Stimulated activated CD8-positive, alpha-beta memory T cell treated with anti-CD3 and anti-CD28 coated beads, Interleukin-15, amount 100 ng/mL, for 1 hour (primary cell): ENCODE data around the gene ETS1.

Experiments
- DNase-seq: peaks from one replicate; pipeline ENCODE4 v3.0.0-alpha.2; 2020; ENCODE audit warnings: low read depth

Gene ETS1, protein sequence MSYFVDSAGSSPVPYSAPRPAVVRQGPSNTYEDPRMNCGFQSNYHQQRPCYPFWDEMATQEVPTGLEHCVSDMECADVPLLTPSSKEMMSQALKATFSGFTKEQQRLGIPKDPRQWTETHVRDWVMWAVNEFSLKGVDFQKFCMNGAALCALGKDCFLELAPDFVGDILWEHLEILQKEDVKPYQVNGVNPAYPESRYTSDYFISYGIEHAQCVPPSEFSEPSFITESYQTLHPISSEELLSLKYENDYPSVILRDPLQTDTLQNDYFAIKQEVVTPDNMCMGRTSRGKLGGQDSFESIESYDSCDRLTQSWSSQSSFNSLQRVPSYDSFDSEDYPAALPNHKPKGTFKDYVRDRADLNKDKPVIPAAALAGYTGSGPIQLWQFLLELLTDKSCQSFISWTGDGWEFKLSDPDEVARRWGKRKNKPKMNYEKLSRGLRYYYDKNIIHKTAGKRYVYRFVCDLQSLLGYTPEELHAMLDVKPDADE

DNA sequence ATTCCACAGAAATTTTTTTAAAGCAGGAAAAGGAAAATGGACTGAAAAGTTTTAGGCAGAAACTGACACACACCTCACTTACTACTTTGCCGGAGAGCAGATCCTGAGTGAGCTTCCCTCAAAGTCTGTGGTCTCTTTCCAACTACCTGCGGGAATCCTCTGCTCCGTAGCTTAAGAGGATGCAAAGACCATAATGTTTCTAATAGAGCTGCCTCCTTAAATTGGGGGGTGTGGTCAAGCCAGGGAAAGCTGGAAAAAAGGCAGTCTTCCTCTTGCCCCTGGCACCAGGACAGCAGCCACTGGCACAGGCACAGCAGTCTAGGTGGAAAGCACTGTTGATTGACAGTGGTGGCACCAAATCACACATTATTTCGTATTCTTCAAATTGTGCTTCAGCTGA, at the start of gene ETS1:
TSS of gene ETS1 (minus strand) at position 144 of the 400 bp plus-strand sequence. CDS start 14,428 bp downstream, outside the sequence.
- no peak for DNase-seq

DNA sequence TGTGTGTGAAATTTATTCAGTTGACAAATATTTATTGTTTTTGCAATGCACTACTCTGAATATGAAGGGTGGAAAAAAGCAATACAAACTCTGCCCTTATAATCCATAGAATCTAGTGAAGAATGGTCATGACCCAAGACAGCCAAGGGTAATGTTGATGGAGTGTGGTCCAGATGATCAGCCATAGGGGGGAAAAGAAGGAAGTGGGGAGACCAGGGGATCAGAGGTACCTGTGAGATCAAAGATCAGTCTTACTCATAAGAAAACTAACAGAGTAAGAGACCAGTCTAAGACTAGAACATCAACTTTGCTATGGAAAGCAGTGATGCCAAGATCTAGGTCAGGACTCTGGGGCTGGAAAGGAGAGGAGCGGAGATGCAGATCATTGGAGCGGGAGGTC, 47.0 kb upstream of the ETS1 start:
- DNase-seq = no peak

DNA sequence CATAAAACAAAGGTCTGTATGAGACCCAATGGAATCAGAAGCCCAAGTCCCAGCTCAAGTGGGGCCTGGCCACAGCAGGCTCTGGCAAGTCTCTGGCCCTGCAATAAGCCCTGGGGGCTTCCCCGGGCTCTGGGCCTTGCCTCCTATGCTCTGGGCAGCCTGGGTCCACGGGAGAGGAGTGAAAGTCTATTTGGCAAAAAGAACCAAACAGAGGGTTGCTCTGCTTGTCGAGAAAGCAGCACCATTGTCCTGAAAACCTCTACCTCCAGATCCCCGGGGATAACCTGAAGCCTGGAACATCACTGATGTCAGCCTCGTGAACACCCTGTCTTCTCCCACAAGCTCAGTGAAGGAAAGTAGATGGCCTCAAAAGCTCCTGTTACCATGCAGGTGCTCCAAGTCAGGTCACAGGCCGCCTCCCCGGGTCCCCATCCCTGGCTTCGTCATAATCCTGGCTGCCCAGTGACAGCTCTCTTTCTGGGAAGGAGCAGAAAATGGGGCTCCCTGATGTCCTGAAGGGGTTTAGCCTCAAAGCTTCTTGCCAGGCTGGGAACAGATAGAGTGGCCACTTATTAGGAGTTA, 46.1 kb upstream of the ETS1 start:
- no peak for DNase-seq

DNA sequence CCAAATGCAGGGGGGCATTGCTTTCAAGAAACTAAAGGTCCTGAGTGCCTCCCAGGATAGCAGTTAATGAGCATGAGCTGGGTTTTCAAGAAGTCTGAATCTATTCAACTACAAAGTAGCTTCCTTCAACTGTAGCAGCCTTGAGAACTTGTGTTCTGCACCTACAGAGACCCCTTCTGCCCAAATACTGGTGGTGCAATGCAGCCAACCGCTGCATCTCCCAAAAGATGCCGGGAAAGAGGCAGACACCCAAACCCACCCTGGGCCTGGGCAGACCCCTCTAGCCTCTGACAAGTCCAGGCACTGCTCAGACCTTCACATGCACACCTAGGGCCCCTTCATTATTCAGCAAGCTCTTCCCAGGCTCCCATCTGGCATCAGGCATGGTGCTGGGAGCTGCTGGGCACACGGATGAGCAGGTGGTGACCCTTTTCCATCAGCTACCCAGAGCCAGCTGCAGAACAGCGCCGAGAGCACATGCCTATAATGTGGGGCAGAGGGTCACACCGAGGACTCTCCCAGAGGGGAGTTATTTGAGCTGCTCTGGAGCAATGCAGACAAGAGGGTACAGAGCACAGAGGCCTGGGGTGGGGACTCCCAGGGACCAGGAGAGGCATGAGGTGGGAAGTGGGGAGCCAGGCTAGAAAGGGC, 44.9 kb upstream of the ETS1 start:
- no peak for DNase-seq

DNA sequence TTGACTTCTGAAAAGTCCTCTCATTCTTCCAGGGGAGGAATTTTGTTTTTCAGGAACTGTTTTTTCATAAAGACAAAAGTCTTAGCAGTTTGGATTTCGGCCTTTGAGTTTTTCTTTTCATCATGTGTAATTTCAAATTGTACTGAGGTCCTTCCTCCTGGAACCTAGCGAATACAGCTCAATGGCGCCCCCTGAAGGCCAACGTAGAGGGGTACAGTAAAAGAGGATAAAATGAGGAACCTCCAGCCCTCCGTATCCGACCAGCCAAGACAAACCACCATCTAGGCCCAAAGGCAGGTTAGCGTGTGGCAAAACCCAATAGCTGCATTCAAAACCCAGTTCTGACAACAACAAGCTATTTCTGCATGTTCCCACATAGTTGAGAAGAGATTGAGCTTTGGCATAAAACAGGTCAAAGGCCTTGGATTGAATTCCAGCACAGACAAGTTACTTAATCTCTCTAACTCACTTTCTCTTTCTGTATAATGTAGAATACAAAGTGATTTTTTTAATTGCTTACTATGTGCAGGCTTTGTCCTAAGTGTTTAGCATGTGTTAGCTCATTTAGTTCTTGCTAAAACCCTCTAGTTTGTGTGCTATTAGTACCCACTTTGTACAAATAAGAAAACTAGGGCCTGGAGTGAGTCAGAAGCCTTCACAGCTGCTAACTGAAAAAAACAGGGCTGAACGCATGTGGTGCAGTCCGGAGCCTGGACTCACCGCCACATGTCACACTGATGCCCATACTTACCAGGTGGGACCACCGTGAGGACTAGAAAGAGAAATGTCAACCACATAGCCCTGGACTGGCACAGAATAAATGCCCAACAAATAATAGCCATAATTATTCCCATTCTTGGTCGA, 43.2 kb upstream of the ETS1 start:
- DNase-seq = peak; percentile 92

DNA sequence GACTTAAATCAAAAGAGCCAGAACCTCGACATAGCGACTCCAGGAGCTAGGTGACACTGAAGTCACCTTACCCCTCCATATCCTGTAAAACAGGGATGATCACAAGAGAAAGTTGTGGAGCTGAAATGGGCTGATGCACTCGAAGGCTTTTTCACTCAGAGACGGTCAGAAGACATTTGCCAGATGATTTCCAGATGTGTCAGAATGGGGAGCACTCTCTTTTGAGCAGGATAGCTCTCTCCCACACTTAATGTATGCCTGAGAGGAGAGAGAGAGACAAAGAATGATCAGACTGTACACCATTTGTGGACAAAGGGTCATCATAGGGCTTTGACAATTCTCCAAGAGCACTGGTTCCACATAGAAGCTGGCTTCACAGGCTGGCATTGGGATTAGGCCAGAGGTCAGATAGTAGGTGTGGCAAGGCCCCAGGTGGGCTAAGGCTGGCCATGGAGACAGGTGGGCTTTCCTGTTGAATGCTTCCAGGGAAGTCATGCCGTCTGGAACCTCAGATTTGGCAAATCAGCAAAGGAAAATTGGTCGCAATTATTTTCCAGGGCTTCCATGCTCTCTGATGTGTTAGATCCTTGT, 42.3 kb upstream of the ETS1 start:
- no peak for DNase-seq

DNA sequence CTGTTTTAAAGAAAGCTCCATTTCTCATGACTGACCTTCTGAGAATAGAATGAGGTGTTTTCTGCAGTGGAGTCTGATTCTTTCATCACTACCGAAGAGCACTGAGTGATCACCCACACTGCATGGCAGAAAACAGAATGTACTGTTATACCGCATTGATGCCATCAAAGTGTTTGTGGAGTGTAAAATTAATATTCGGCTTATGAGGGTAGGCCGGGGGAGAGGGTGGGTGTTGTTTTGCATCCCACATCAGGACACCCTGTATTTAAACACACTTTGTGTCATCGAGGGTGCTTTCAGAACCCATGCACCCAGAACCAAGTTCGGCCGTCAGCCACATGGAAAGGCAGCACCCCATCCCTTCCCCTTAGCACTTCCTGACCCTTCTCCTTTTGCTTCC, 41.3 kb upstream of the ETS1 start:
- no peak for DNase-seq

DNA sequence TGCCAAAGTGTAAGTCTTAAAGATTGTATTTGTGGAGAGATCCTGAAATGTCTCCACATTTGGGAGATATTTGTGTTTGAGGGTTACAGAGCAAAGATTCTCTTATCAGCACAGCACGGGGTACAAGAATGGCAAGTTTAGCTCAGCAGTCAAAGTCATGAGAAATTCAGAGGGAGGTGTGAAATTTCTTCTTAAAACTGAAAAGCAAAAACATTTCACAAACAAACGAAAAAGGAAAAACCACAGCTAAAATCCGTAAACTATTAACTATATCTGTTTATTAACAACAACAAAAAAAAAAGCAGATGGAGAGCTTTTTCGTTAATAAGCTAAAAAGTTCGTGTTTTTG, 40.9 kb upstream of the ETS1 start:
- DNase-seq = no peak

DNA sequence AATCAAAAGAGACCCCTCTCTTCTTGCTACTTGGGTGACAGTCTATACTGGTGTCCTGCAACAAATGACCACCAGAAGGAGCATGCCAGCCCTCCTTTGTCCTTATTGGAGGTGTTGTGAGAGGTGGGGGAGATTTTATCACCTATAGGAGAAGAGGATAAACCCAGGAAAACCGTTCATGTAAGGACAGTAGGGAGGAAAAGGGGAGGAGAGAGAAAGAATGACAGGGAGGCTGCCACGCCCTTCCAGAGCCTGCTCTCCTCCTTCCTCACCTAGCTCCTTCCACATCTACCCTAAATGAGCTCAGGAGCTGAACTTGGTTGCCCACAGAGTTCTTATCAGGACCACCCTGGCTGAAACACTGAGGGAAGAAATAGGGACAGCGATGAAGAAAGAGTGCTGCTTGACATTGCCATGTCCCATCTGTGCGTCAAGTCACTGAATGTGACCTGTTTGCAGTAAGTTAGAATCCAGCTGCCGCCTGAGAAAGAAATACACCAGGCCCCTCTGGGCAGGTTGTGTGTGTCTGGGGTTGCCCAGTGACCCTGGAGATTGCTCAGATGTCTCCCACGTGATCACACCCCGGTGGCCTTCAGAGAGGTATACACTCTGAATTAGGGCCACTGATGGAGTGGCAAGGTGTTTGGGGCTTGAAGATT, 40.4 kb upstream of the ETS1 start:
- DNase-seq = no peak

DNA sequence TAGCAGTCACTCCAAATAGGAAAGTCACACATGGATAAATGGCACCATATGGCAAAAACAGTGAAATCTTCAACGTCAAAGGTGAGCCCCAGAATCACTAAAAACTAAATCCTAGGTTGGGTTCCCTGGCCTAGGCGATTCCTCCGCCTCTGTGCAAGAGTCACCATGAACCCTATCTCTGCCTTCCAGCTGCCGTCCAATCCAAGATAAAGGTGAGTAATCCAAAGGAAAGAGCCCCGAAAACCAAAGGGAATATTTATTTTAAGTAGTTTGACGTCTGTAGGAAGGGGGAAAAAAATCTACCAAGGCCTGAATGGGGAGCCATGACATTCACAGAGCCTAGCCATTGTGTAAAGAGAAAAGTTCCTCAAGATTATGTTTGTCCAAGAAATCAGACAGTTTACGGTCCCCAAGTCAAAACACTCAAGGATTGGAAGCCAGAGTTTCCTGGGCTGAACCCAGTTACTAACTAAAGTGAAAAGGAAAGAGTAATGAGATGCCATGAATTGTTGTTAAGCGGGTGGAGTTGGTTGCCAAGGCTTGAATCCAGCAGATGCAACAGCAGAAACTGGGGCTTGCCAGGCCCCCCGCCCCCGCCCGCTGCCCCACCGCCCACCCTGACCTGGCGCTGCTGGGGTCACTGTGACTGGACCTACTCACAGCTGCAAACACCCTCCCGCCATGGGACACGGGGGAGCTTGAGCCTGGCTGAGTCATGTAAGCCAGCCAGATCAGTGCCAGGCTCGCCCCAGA, 39.7 kb upstream of the ETS1 start:
- no peak for DNase-seq

DNA sequence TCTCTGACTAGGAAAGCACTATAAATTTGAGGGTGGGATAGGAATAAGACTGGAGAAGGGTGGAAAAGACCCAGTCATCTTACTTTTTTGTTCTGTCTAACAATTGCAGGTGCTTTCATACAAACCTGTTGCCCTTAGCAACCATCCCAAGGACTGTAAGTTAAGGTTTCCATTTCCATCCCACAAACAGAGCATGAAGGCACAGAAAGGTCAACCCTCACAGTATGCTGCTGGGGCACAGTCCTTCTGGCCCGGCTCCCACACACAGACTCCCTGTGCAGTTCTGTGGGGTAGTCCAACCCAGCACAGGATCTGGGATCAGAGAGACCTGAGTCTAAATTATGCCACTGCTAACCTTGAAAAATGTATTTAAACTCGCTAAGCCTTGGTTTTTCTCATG, 38.4 kb upstream of the ETS1 start:
- no peak for DNase-seq

DNA sequence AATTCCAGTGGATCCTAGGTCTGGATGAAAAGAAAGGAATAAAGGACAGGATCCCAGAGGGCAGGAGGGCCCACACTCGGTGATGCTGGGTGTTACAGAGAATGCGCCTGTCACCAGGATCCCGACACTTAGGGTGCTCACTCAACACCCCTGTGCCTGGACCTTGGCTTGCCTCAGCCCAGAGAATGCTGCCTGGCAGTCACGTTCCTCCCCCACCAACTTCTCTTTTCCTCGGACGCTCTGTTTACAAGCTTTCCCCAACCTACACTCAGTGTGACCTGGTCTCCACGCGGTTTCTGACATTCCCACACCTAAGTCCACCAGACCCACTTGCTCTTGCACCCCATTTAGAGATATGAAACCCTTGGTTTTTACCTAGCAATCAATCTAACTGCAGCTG, 38.0 kb upstream of the ETS1 start:
- no peak for DNase-seq

DNA sequence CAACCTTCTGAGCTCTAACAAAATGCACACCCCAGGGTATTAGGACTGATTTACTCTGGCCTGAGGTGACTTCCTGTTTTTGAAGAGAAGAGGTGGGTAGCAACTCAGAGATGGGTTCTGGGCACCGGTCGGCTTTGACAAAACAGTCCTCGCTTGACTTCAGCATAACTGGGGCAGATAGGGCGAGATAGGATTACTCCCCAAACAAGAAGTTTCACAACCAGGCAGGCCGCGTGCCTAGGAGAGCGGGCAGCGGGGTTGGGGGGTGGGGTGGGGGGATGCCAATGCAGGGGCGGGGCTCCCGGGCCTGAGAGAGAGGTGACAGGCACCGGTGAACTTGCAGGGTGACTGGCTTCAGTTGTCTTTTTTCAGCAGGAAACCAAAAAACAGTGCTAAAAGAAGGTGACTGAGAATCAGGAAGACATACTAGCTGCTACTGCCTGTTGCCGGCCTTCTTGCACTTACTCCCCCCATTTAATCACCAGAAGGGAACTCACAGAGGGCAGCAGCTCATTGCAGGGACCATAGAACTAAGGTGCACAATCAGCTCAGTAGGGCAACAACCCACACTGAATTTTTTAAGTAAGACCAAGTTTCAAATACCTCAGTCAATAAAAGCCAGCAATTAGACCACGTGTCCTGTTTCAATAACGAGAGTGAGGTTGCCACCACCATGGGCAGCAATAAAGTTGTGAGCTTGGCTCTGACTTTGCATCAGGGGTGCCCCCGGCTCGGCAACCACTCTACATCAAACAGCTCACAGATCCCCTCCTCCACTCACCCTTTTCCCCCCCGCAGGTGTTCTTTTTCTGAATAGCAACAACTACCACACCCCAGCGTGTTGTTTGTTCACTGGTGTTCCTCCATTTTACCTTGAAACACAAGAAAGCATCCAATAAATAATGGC, 37.2 kb upstream of the ETS1 start:
- DNase-seq = no peak

DNA sequence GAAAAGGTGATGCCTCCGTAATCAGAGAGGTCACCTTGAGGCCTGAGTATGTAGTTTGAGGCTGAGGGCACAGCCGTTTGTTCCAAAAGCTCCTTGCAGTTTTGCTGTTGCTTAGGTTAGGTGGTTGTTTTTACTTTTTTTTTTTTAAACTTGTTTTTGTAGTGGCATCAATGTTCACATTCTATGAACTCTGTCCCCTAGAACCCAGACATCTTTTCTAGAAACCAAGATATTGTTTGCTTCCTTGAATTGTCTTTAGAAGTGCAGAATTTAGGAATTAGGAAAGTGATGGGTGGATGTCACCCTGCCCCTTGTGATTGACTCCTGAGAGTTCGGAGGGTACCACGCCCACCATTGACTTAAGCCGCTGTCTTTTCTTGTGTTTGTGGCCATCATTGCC, 35.7 kb upstream of the ETS1 start:
- no peak for DNase-seq

DNA sequence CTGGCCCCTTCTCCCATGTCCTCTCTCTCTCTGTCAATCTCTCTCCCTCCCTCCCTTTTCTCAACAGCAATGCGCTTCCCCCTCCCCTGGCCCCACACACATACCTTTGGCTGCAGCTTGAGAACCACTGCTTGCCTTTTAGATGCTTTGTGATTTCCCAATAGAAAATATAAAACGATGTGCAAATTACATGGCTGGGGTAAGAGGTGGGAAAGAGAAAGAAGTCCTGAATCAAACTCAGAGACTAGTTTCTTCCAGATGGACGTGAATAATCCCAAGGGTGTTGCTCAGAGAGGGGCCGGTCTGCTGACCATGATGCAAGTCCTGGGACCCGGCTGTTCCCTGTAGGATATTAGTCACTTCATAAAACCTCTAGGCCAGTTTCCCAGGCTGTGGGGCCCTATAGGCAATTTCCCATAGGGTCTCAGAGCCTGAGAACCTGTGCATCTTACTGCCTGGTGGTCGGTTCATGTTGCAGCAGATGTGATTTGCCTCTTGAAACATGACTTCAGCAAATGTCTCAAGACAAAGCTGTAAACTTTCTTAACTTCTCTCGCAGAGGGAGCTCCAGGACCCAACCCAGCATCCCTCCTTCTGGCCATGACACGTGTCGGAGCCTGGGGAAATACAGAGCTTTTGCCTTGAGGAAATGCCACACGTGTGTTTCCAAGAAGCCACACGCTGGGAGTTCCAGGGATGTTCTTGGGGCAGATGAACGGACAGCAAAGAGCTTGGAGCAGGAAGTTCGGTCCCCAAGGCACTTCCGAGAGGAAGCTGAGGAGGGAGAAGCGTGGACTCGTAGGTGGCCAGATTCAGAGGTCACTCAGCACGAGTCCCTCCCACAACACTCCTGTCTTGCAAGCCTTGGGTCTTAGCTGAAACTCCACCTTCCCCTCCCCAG, 34.5 kb upstream of the ETS1 start:
- DNase-seq = no peak

DNA sequence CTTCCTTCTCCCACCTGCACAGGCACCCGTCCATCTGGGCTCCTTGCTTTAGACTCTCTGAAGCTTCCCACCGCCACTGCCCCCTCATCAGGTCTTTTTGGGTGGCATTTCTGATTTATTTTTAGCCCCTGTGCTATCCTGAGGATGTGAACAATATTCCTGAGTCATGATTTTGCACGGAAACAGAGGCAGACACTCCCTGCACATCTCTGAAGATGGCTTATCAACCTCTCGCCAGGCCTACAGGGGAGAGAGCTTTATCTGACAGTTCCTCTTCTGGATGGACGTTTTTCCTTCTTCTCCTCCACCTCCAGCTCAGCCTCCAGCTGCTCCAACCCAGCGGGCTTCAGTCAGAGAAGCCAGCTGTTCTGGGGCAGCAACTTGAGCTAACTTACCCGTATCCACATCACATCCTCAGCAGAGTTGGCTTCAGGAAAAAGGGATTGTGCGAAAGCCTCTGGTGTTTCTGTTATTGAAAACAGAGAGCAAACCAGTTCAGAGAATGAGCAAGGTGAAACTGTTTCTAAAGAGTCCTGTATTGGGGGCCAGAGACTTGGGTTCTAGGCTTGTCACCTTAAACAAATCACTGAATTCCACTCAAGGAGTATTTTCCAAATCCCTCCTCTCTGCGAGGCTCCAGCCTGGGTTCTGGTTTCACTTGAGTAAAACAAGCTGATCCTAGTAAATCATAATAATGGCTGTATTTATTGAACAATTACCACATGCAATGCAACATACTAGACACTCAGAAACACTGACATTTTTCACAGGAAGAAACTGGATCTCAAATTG, 33.1 kb upstream of the ETS1 start:
- DNase-seq = no peak

DNA sequence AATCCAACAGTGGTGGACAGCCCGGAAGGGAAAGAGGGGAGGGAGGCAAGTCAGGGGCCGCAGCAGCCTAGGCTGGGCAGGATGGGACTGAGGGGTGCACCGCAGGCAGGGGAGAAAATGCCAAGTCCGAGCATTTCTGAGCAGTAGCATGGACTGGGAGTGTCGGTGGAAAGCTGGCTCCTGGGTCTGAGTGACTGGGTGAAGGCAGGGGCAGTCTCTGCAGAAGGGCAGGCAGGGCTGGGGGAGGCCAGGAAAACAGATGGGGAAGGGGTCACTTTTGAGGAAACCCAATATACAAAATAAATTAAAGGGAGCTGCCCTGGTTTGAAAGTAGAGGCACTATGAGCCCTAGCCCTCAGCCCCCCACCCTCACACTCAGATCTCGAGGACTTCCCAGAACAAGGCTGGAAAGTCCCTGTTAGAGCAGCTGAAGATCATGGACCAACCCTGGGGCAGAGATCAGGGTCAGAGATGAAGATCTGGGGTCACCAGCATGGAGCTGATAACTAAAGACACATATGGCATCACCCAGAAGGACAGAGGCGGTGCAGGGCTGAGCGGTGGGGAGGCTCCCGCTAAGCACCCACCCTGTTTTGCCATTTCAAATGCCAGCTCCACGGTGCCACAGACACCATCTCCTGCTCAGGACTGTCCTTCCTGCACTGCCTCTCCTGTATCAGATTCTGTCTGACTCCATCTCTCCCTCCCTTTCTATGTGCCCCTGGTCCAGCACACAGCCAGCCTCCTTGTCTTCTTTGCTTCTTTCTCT, 32.4 kb upstream of the ETS1 start:
- DNase-seq = no peak
